Endothelial cell of umbilical vein (primary cell): ENCODE data around the gene CYBA. TPM values are rescaled to one million over a fixed set of nuclear protein-coding genes. Genes with fewer than 3 reads are reported as not detected.

Experiments used
- BruUV-seq: library from RNA; stranded (reverse); fragments of 400-500 nt; replicated peaks from 2 replicates; lab custom pipeline; 2021; lab: Mats Ljungman, UMichigan
- CTCF ChIA-PET: fragments of 300-600, 350-600 bp; sonication (Branson Sonifier 250); formaldehyde crosslinking; loops from one replicate; lab custom pipeline; 2021; ENCODE audit warnings: antibody characterized with exemption, inconsistent platforms; lab: Charles Lee
- POLR2A ChIA-PET: fragments of 300-600, 350-600 bp; sonication (Branson Sonifier 250); formaldehyde crosslinking; loops from one replicate; lab custom pipeline; 2021; ENCODE audit warnings: antibody characterized with exemption, inconsistent platforms; lab: Charles Lee
- DNase-seq: peaks from one replicate; pipeline ENCODE4 v3.0.0-alpha.2; 2011; ENCODE audit warnings: low read depth, low spot score
- FAIRE-seq: peaks from 2 replicates; lab custom pipeline; 2011; peaks lifted over from hg19 to GRCh38; lab: Jason Lieb, UNC
- H2AFZ ChIP-seq: 2 replicates; pipeline ENCODE4 v1.6.0; 2012; ENCODE audit warnings: low read depth, low read length, control low read depth, inconsistent platforms
- H3K27ac ChIP-seq: 2 replicates; pipeline ENCODE4 v1.5.1; 2011; ENCODE audit warnings: low read depth, mild to moderate bottlenecking, control low read depth, low read length, moderate library complexity; ENCODE audit not compliant: insufficient read depth
- H3K27me3 ChIP-seq, 2 experiments: 2 replicates each; pipeline versions ENCODE4 v1.6.0 to v1.6.1; 2011; ENCODE audit warnings: low read length in 2 of 2, mixed read lengths in 1 of 2; ENCODE audit not compliant: control insufficient read depth in 2 of 2, insufficient read depth in 2 of 2
- H3K36me3 ChIP-seq, 2 experiments: 2 replicates in 1 of 2; 3 replicates in 1 of 2; pipeline ENCODE4 v1.5.1; 2011; ENCODE audit warnings: low read length in 2 of 2, mild to moderate bottlenecking in 1 of 2, moderate library complexity in 1 of 2; ENCODE audit not compliant: control insufficient read depth in 2 of 2, insufficient read depth in 2 of 2; ENCODE audit errors: extremely low read depth in 1 of 2
- H3K4me1 ChIP-seq: 3 replicates; pipeline ENCODE4 v1.5.1; 2011; ENCODE audit warnings: mild to moderate bottlenecking, low read length; ENCODE audit not compliant: control insufficient read depth, insufficient read depth; ENCODE audit errors: extremely low read depth
- H3K4me2 ChIP-seq: 2 replicates; pipeline ENCODE4 v1.6.1; 2011; ENCODE audit warnings: low read length, control low read depth, mixed read lengths; ENCODE audit not compliant: insufficient read depth
- H3K4me3 ChIP-seq, 3 experiments: fragments of 200-600 bp in 1 of 3; sonication (generic), shearing (Covaris generic) in 1 of 3; replicated peaks in 1 of 3; 2 replicates each; pipeline ENCODE4 v1.5.1; 2011 to 2016; ENCODE audit warnings: control low read depth in 3 of 3, low read length in 3 of 3, mild to moderate bottlenecking in 2 of 3, inconsistent platforms in 1 of 3, low read depth in 1 of 3, moderate library complexity in 1 of 3; ENCODE audit not compliant: insufficient read depth in 1 of 3
- H3K79me2 ChIP-seq: 2 replicates; pipeline ENCODE4 v1.6.0; 2012; ENCODE audit warnings: low read length, inconsistent platforms; ENCODE audit not compliant: control insufficient read depth, insufficient read depth
- H3K9ac ChIP-seq: replicated peaks from 2 replicates; pipeline ENCODE3; 2011; ENCODE audit warnings: low read length, control low read depth; ENCODE audit not compliant: insufficient read depth; ENCODE audit errors: extremely low read depth
- H3K9me1 ChIP-seq: replicated peaks from 3 replicates; pipeline ENCODE4 v1.6.0; 2011; ENCODE audit warnings: mild to moderate bottlenecking, low read length; ENCODE audit not compliant: control insufficient read depth, insufficient read depth; ENCODE audit errors: extremely low read depth
- H3K9me3 ChIP-seq: replicated peaks from 2 replicates; pipeline ENCODE4 v1.5.1; 2012; ENCODE audit warnings: low read length, inconsistent platforms; ENCODE audit not compliant: control insufficient read depth, insufficient read depth
- H4K20me1 ChIP-seq: replicated peaks from 2 replicates; pipeline ENCODE3; 2011; ENCODE audit warnings: mild to moderate bottlenecking, low read length; ENCODE audit not compliant: control insufficient read depth, insufficient read depth; ENCODE audit errors: extremely low read depth
- CTCF ChIP-seq, 2 donors: IDR thresholded peaks; 1 replicate in 1 of 2; 2 replicates in 1 of 2; pipeline ENCODE4 v1.5.1; 2011; ENCODE audit warnings: low read length in 2 of 2, mild to moderate bottlenecking in 2 of 2, moderate library complexity in 2 of 2, control low read depth in 1 of 2, inconsistent platforms in 1 of 2, low read depth in 1 of 2; ENCODE audit not compliant: insufficient read depth in 1 of 2; ENCODE audit errors: extremely low read depth in 1 of 2
- EZH2 ChIP-seq: IDR thresholded peaks from 2 replicates; pipeline ENCODE4 v1.6.1; 2012; ENCODE audit warnings: borderline replicate concordance, low read depth, mild to moderate bottlenecking, moderate library complexity, low read length, inconsistent platforms; ENCODE audit not compliant: severe bottlenecking
- GATA2 ChIP-seq: IDR thresholded peaks from 2 replicates; pipeline ENCODE4 v1.7.0; 2011; ENCODE audit warnings: low read depth, mild to moderate bottlenecking, moderate library complexity, mixed read lengths, low read length; ENCODE audit not compliant: insufficient read length, insufficient read depth
- JUN ChIP-seq: IDR thresholded peaks from 2 replicates; pipeline ENCODE4 v1.6.1; 2011; ENCODE audit warnings: borderline replicate concordance, low read depth; ENCODE audit not compliant: insufficient read length, insufficient read depth
- MYC ChIP-seq: IDR thresholded peaks from one replicate; pipeline ENCODE4 v1.6.1; 2011; ENCODE audit warnings: mild to moderate bottlenecking, low read depth, low read length
- POLR2A ChIP-seq: IDR thresholded peaks from 2 replicates; pipeline ENCODE4 v1.6.1; 2012; ENCODE audit warnings: low read depth, mild to moderate bottlenecking, control low read depth, low read length
- POLR2AphosphoS5 ChIP-seq: IDR thresholded peaks from 2 replicates; pipeline ENCODE4 v1.6.1; 2012; ENCODE audit warnings: low read depth, mild to moderate bottlenecking, control low read depth, low read length, moderate library complexity; ENCODE audit not compliant: insufficient read depth
- dilution Hi-C: fragments of 300-500 bp; cut with MboI; formaldehyde crosslinking; loops from one replicate; pipeline ENCODE4 v1.15.0; 2019; ENCODE audit warnings: low sequenced_read_pairs; ENCODE audit not compliant: extremely low pct_ligation_motif_present
- intact Hi-C: fragments of 100-400 bp; cut with micrococcal nuclease; formaldehyde crosslinking; loops from one replicate; pipeline ENCODE4 v1.10.0; 2022
- polyA plus RNA-seq, 4 experiments: library from polyadenylated mRNA; depleted of rRNA in 3 of 4; stranded (reverse) in 3 of 4; unstranded in 1 of 4; fragments of >200 nt; gene quantifications; 2 replicates each; pipeline versions ENCODE4 v1.2.1 to v1.2.3, GENCODE V29; 2011 to 2012; ENCODE audit warnings: missing spikeins in 1 of 4
- total RNA-seq: library from RNA; stranded (reverse); gene quantifications from 2 replicates; pipeline ENCODE4 v1.2.3, GENCODE V29; 2021
- TF ChIP-seq, protein P1 (sequence below): IDR thresholded peaks from 2 replicates; pipeline ENCODE4 v1.6.1; 2011; ENCODE audit not compliant: insufficient read depth, insufficient read length

The CYBA gene
- total and polyA plus RNA-seq, 2 donors (not counting 3 experiments of a cell fraction or from before 2014, with no cell fraction given), result 37.0 to 77.3 TPM

- H3K4me1 ChIP-seq, result peaks cover 8% of the 10 kb centered on the region
- no peaks in the 10 kb centered on the region for H3K36me3 ChIP-seq
- no peak within 1 kb of the TSS for H3K4me2 ChIP-seq
- TF ChIP-seq, protein P1, sequence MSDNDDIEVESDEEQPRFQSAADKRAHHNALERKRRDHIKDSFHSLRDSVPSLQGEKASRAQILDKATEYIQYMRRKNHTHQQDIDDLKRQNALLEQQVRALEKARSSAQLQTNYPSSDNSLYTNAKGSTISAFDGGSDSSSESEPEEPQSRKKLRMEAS, result no peak
- TF ChIP-seq EZH2, result peak; percentile 24
- intact Hi-C loops (no loop called here), dilution Hi-C loops (no loop called here)
- no peaks in the 10 kb centered on the region for H4K20me1 ChIP-seq
- POLR2A ChIA-PET, result no interaction called here
- DNase-seq, result no peak
- H3K9ac ChIP-seq, result no peak within 1 kb of the TSS
- no peaks in the 10 kb centered on the region for H3K9me1 ChIP-seq
- FAIRE-seq, result no peak
- CTCF ChIA-PET, result no interaction called here
- no peak within 1 kb of the TSS for H3K4me3 ChIP-seq
- H2AFZ ChIP-seq, result no peak within 1 kb of the TSS
- no TSS peak for BruUV-seq
- peaks cover 9 to 19% of the 10 kb centered on the region in 2 experiments for H3K27me3 ChIP-seq
- no peak within 1 kb of the TSS for H3K27ac ChIP-seq
- H3K79me2 ChIP-seq, result no peaks in the 10 kb centered on the region
- H3K9me3 ChIP-seq, result no peaks in the 10 kb centered on the region
Measured at GRCh38 chr16:88638323-88639230, 12.3 kb downstream of the CYBA start, which contains the start of gene IL17C. TSS of gene IL17C (plus strand) at chr16:88638572. CDS start at chr16:88638642, 70 bp downstream.

- H3K79me2 ChIP-seq, result no peaks in the 10 kb centered on the region
- no TSS peak for BruUV-seq
Measured at GRCh38 chr16:88636488-88637265, 14.2 kb downstream of the CYBA start.

More at GRCh38 chr16:88636488-88637265, 14.2 kb downstream of the CYBA start:
- Histone ChIP-seq H3K4me3 (no peak overlapping the region), H3K4me1 (peaks cover 8% of the 10 kb centered on the region), H3K9ac (no peak overlapping the region), H3K9me1 (no peaks in the 10 kb centered on the region), H3K27me3 (peaks cover 9 to 19% of the 10 kb centered on the region in 2 experiments), H3K4me2 (no peak overlapping the region), H4K20me1 (no peaks in the 10 kb centered on the region), H2AFZ (no peak overlapping the region), H3K27ac (no peak overlapping the region), H3K36me3 (no peaks in the 10 kb centered on the region), H3K9me3 (no peaks in the 10 kb centered on the region)
- ChIA-PET POLR2A (no interaction called here), CTCF (interaction anchor here (0.6 to 1.3 kb wide), 2 partner anchors 15 to 49 kb away, joined by 3 read pairs; no protein-coding TSS in a partner anchor)
- intact Hi-C loops, result no loop called here
- dilution Hi-C loops, result no loop called here
- DNase-seq (no peak), FAIRE-seq (no peak)
- TF ChIP-seq MYC, result no peak
- TF ChIP-seq CTCF (IDR thresholded peaks at IDR 0.05; ENCODE audit: extremely low read depth in 1 of 2, insufficient read depth in 1 of 2, low read depth in 1 of 2, low read length in 2 of 2), result no peak
- TF ChIP-seq JUN, result no peak
- TF ChIP-seq POLR2A, result no peak
- no peak for TF ChIP-seq GATA2
- no peak for TF ChIP-seq POLR2AphosphoS5
- TF ChIP-seq, protein P1, result no peak
